HepG2 (cell line): ENCODE results near the gene ATN1. TPM values are rescaled to one million over a fixed set of nuclear protein-coding genes. Genes with fewer than 3 reads are reported as not detected.

Source experiments
- ELF3 ChIP-seq: IDR thresholded peaks from 2 replicates; pipeline ENCODE4 v1.6.1; 2016; ENCODE audit warnings: missing genetic modification reagents, missing compliant biosample characterization
- ERF ChIP-seq: IDR thresholded peaks from 2 replicates; pipeline ENCODE4 v1.6.1; 2018; ENCODE audit warnings: missing biosample characterization, missing genetic modification reagents
- IRF2 ChIP-seq: IDR thresholded peaks from 2 replicates; pipeline ENCODE4 v1.6.1; 2018; ENCODE audit warnings: missing genetic modification reagents, missing compliant biosample characterization
- PTBP1 ChIP-seq: fragments of 200-400 bp; formaldehyde crosslinking; IDR thresholded peaks from 2 replicates; pipeline ENCODE4 v1.6.1; 2018; ENCODE audit warnings: low read length, low read depth; ENCODE audit not compliant: poor library complexity, severe bottlenecking
- TBX2 ChIP-seq: sonication (generic); formaldehyde crosslinking; IDR thresholded peaks from 2 replicates; pipeline ENCODE4 v1.5.0; 2020; ENCODE audit warnings: missing genetic modification reagents, mild to moderate bottlenecking, borderline replicate concordance
- ZNF543 ChIP-seq: sonication (generic); formaldehyde crosslinking; IDR thresholded peaks from 2 replicates; pipeline ENCODE4 v1.4.0; 2020; ENCODE audit warnings: mild to moderate bottlenecking, missing genetic modification reagents
- ZNF609 ChIP-seq: sonication (generic); formaldehyde crosslinking; IDR thresholded peaks from 2 replicates; pipeline ENCODE4 v1.4.0; 2020; ENCODE audit warnings: mild to moderate bottlenecking, missing genetic modification reagents, borderline replicate concordance
- ZNF672 ChIP-seq: sonication (generic); formaldehyde crosslinking; IDR thresholded peaks from 2 replicates; pipeline ENCODE4 v1.8.1; 2022; ENCODE audit warnings: missing genetic modification reagents
- ZXDC ChIP-seq: sonication (generic); formaldehyde crosslinking; IDR thresholded peaks from 2 replicates; pipeline ENCODE4 v1.5.0; 2020; ENCODE audit warnings: mild to moderate bottlenecking, missing genetic modification reagents
- polyA plus RNA-seq, 8 experiments: library from polyadenylated mRNA; depleted of rRNA in 3 of 8; stranded (reverse) in 7 of 8; unstranded in 1 of 8; fragments of >200 nt; fragmentation: Illumina TruSeq in 4 of 8; extraction: Trizol in 4 of 8; gene quantifications; 2 replicates each; pipeline versions ENCODE4 v1.2.1 to v1.2.3, GENCODE V29; 2011 to 2016; ENCODE audit warnings: low read depth in 4 of 8, missing spikeins in 1 of 8, mixed read lengths in 1 of 8; ENCODE audit not compliant: insufficient read depth in 1 of 8
- total RNA-seq, 5 experiments: library from RNA; depleted of rRNA; stranded (reverse); fragments of >200 nt; fragmentation: Illumina TruSeq; extraction: Trizol; gene quantifications; 2 replicates each; pipeline ENCODE4 v1.2.3, GENCODE V29; 2016; ENCODE audit warnings: low read depth in 1 of 5
- TF ChIP-seq, protein P1 (sequence below): sonication (generic); formaldehyde crosslinking; IDR thresholded peaks from 2 replicates; pipeline ENCODE4 v1.4.0; 2020; ENCODE audit warnings: missing genetic modification reagents
- TF ChIP-seq, protein P2 (sequence below): sonication (generic); formaldehyde crosslinking; IDR thresholded peaks from 2 replicates; pipeline ENCODE4 v1.8.0; 2022; ENCODE audit warnings: mild to moderate bottlenecking, missing genetic modification reagents
- TF ChIP-seq, protein P3 (sequence below): conservative IDR thresholded peaks from 2 replicates; pipeline ENCODE4 v1.6.1; 2018; ENCODE audit warnings: missing genetic modification reagents

The ATN1 gene
- total and polyA plus RNA-seq, 2 of the 13 experiments (the other 11 are each of a cell fraction or from before 2014, with no cell fraction given): 2.1 to 8.6 TPM

GRCh38 chr12:6937481-6938352 lies 10.0 kb downstream of the ATN1 start (continued):
- TF ChIP-seq, protein P1, sequence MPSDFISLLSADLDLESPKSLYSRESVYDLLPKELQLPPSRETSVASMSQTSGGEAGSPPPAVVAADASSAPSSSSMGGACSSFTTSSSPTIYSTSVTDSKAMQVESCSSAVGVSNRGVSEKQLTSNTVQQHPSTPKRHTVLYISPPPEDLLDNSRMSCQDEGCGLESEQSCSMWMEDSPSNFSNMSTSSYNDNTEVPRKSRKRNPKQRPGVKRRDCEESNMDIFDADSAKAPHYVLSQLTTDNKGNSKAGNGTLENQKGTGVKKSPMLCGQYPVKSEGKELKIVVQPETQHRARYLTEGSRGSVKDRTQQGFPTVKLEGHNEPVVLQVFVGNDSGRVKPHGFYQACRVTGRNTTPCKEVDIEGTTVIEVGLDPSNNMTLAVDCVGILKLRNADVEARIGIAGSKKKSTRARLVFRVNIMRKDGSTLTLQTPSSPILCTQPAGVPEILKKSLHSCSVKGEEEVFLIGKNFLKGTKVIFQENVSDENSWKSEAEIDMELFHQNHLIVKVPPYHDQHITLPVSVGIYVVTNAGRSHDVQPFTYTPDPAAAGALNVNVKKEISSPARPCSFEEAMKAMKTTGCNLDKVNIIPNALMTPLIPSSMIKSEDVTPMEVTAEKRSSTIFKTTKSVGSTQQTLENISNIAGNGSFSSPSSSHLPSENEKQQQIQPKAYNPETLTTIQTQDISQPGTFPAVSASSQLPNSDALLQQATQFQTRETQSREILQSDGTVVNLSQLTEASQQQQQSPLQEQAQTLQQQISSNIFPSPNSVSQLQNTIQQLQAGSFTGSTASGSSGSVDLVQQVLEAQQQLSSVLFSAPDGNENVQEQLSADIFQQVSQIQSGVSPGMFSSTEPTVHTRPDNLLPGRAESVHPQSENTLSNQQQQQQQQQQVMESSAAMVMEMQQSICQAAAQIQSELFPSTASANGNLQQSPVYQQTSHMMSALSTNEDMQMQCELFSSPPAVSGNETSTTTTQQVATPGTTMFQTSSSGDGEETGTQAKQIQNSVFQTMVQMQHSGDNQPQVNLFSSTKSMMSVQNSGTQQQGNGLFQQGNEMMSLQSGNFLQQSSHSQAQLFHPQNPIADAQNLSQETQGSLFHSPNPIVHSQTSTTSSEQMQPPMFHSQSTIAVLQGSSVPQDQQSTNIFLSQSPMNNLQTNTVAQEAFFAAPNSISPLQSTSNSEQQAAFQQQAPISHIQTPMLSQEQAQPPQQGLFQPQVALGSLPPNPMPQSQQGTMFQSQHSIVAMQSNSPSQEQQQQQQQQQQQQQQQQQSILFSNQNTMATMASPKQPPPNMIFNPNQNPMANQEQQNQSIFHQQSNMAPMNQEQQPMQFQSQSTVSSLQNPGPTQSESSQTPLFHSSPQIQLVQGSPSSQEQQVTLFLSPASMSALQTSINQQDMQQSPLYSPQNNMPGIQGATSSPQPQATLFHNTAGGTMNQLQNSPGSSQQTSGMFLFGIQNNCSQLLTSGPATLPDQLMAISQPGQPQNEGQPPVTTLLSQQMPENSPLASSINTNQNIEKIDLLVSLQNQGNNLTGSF (CRISPR knock-in tag): no peak
- no peak for TF ChIP-seq ZXDC (CRISPR knock-in tag)
- peak; percentile 95 for TF ChIP-seq ELF3
- TF ChIP-seq ERF (CRISPR knock-in tag): peak; percentile 94
- TF ChIP-seq ZNF672 (CRISPR knock-in tag): no peak
- TF ChIP-seq, protein P2, sequence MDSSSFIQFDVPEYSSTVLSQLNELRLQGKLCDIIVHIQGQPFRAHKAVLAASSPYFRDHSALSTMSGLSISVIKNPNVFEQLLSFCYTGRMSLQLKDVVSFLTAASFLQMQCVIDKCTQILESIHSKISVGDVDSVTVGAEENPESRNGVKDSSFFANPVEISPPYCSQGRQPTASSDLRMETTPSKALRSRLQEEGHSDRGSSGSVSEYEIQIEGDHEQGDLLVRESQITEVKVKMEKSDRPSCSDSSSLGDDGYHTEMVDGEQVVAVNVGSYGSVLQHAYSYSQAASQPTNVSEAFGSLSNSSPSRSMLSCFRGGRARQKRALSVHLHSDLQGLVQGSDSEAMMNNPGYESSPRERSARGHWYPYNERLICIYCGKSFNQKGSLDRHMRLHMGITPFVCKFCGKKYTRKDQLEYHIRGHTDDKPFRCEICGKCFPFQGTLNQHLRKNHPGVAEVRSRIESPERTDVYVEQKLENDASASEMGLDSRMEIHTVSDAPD (CRISPR knock-in tag): peak; percentile 30; the same call in 1 of the 2 replicates
- TF ChIP-seq ZNF609 (CRISPR knock-in tag): no peak
- TF ChIP-seq, protein P3, sequence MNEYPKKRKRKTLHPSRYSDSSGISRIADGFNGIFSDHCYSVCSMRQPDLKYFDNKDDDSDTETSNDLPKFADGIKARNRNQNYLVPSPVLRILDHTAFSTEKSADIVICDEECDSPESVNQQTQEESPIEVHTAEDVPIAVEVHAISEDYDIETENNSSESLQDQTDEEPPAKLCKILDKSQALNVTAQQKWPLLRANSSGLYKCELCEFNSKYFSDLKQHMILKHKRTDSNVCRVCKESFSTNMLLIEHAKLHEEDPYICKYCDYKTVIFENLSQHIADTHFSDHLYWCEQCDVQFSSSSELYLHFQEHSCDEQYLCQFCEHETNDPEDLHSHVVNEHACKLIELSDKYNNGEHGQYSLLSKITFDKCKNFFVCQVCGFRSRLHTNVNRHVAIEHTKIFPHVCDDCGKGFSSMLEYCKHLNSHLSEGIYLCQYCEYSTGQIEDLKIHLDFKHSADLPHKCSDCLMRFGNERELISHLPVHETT (CRISPR knock-in tag): peak; percentile 82
- TF ChIP-seq TBX2 (CRISPR knock-in tag): peak; percentile 84; the same call in 1 of the 2 replicates
- TF ChIP-seq ZNF543 (CRISPR knock-in tag): no peak
- peak; percentile 96 for TF ChIP-seq IRF2 (CRISPR knock-in tag)
- no peak for TF ChIP-seq PTBP1
